Tibial nerve (tissue), 4 donors: ENCODE results near the gene DOHH.

Source experiments
- EP300 ChIP-seq, 2 donors: sonication (generic); formaldehyde crosslinking; IDR thresholded peaks; one replicate each; pipeline ENCODE4 v1.6.1; 2017; ENCODE audit warnings: antibody characterized with exemption in 2 of 2, mild to moderate bottlenecking in 1 of 2
- POLR2A ChIP-seq, 2 donors: fragments of 450-650 bp; IDR thresholded peaks; one replicate each; pipeline ENCODE4 v1.6.1; 2017; ENCODE audit warnings: antibody characterized with exemption in 2 of 2, mild to moderate bottlenecking in 2 of 2, moderate library complexity in 2 of 2
- TF ChIP-seq, protein P1 (sequence below), 5 experiments: fragments of 200-600 bp in 3 of 5; fragments of 450-650 bp in 2 of 5; sonication (generic) in 3 of 5; IDR thresholded peaks; one replicate each; pipeline ENCODE4 v1.5.1; 2016 to 2019; ENCODE audit warnings: antibody characterized with exemption in 5 of 5, mild to moderate bottlenecking in 3 of 5, moderate library complexity in 2 of 5

DNA sequence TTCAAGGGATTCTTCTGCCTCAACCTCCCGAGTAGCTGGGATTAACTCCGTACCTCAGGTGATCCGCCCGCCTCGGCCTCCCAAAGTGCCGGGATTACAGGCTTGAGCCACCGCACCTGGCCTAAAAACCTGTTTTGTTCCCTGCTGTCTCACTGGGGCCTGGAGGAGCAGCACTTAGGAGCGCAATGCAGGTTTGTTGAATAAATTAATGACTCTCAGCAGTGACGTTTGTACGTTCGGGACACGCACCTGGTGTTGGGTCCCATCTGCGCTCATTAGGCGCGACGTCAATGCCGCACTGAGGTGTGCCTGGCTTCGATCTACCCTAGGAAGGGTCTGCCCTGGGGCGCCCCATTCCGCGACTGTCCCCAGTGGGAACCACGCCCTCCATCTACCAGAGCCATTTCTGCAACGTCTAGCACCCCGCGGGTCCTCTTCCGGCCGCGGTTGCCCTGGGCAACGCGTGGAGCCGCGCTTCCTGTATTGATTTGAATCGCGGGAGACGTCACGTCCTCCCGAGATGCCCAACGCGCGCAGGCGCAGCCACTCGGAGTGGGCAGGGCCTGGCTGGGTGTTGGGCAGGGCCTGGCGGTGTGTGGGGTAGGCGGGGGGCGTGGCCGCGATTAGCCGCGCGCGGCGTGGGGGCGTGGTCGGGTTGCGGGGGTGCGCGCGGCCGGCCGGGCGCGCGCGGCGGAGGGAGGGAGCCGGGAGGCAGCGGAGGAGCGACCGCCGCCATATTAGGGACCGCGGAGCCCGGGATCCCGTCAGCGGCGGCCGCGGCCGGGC, 5.3 kb upstream of the DOHH start, which contains the start of gene FZR1:
- TF ChIP-seq, protein P1, sequence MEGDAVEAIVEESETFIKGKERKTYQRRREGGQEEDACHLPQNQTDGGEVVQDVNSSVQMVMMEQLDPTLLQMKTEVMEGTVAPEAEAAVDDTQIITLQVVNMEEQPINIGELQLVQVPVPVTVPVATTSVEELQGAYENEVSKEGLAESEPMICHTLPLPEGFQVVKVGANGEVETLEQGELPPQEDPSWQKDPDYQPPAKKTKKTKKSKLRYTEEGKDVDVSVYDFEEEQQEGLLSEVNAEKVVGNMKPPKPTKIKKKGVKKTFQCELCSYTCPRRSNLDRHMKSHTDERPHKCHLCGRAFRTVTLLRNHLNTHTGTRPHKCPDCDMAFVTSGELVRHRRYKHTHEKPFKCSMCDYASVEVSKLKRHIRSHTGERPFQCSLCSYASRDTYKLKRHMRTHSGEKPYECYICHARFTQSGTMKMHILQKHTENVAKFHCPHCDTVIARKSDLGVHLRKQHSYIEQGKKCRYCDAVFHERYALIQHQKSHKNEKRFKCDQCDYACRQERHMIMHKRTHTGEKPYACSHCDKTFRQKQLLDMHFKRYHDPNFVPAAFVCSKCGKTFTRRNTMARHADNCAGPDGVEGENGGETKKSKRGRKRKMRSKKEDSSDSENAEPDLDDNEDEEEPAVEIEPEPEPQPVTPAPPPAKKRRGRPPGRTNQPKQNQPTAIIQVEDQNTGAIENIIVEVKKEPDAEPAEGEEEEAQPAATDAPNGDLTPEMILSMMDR (IDR thresholded peaks at IDR 0.05): peak in 1 of 5 experiments; percentile 15
- TF ChIP-seq EP300 (IDR thresholded peaks at IDR 0.05) (peak; percentile 76 to 97), POLR2A (IDR thresholded peaks at IDR 0.05) (peak; percentile 57 to 89)
